HepG2 (cell line): ENCODE results near the gene EIF4G1. TPM values are rescaled to one million over a fixed set of nuclear protein-coding genes. Genes with fewer than 3 reads are reported as not detected.

ENCODE experiments used
- AKAP8 ChIP-seq: sonication (generic); formaldehyde crosslinking; IDR thresholded peaks from 2 replicates; pipeline ENCODE4 v1.5.1; 2020; ENCODE audit warnings: mild to moderate bottlenecking, missing genetic modification reagents
- ARID2 ChIP-seq: sonication (generic); formaldehyde crosslinking; IDR thresholded peaks from 2 replicates; pipeline ENCODE4 v1.8.1; 2022; ENCODE audit warnings: mild to moderate bottlenecking, missing genetic modification reagents, borderline replicate concordance
- CREM ChIP-seq, 2 experiments: sonication (generic) in 1 of 2; formaldehyde crosslinking in 1 of 2; IDR thresholded peaks; 2 replicates each; pipeline versions ENCODE4 v1.4.0 to v1.6.1; 2016 to 2020; ENCODE audit warnings: antibody characterized with exemption in 1 of 2, mild to moderate bottlenecking in 1 of 2, missing genetic modification reagents in 1 of 2
- DNMT1 ChIP-seq: sonication (generic); formaldehyde crosslinking; IDR thresholded peaks from 2 replicates; pipeline ENCODE4 v1.5.1; 2020; ENCODE audit warnings: mild to moderate bottlenecking, missing genetic modification reagents
- FOXM1 ChIP-seq: sonication (generic); formaldehyde crosslinking; IDR thresholded peaks from 2 replicates; pipeline ENCODE4 v1.5.0; 2020; ENCODE audit warnings: missing genetic modification reagents
- HOXA9 ChIP-seq: sonication (generic); formaldehyde crosslinking; IDR thresholded peaks from 2 replicates; pipeline ENCODE4 v1.8.1; 2022; ENCODE audit warnings: missing genetic modification reagents, mild to moderate bottlenecking, moderate library complexity, borderline replicate concordance
- PHF20 ChIP-seq: sonication (generic); formaldehyde crosslinking; IDR thresholded peaks from 2 replicates; pipeline ENCODE4 v1.5.0; 2020; ENCODE audit warnings: mild to moderate bottlenecking, missing genetic modification reagents
- PRPF4 ChIP-seq: fragments of 200-400 bp; formaldehyde crosslinking; IDR thresholded peaks from 2 replicates; pipeline ENCODE4 v1.6.1; 2016; ENCODE audit warnings: low read length, low read depth; ENCODE audit not compliant: poor library complexity, severe bottlenecking
- RORA ChIP-seq: sonication (generic); formaldehyde crosslinking; IDR thresholded peaks from 2 replicates; pipeline ENCODE4 v1.5.0; 2020; ENCODE audit warnings: mild to moderate bottlenecking, missing genetic modification reagents, moderate library complexity
- SIN3B ChIP-seq: fragments of 150-350 bp; IDR thresholded peaks from 2 replicates; pipeline ENCODE4 v1.6.1; 2014; ENCODE audit warnings: low read length
- SP4 ChIP-seq: sonication (generic); formaldehyde crosslinking; IDR thresholded peaks from 2 replicates; pipeline ENCODE4 v1.8.1; 2023; ENCODE audit warnings: mild to moderate bottlenecking, missing genetic modification reagents
- TCF7 ChIP-seq: sonication (generic); IDR thresholded peaks from 2 replicates; pipeline ENCODE4 v1.6.1; 2016; ENCODE audit warnings: antibody characterized with exemption, low read depth
- ZFP1 ChIP-seq: IDR thresholded peaks from 2 replicates; pipeline ENCODE4 v1.6.1; 2016
- ZFP82 ChIP-seq: sonication (generic); formaldehyde crosslinking; IDR thresholded peaks from 2 replicates; pipeline ENCODE4 v1.5.1; 2020; ENCODE audit warnings: mild to moderate bottlenecking, missing genetic modification reagents, borderline replicate concordance
- ZNF235 ChIP-seq: sonication (generic); formaldehyde crosslinking; IDR thresholded peaks from 2 replicates; pipeline ENCODE4 v1.8.1; 2023; ENCODE audit warnings: mild to moderate bottlenecking, missing genetic modification reagents, borderline replicate concordance
- ZNF251 ChIP-seq: sonication (generic); formaldehyde crosslinking; IDR thresholded peaks from 2 replicates; pipeline ENCODE4 v1.9.0; 2021; ENCODE audit warnings: mild to moderate bottlenecking, missing genetic modification reagents
- ZNF292 ChIP-seq: sonication (generic); formaldehyde crosslinking; IDR thresholded peaks from 2 replicates; pipeline ENCODE4 v1.8.1; 2022; ENCODE audit warnings: mild to moderate bottlenecking, low read depth, missing genetic modification reagents, borderline replicate concordance
- ZNF317 ChIP-seq: sonication (generic); formaldehyde crosslinking; IDR thresholded peaks from 2 replicates; pipeline ENCODE4 v1.5.0; 2020; ENCODE audit warnings: mild to moderate bottlenecking, missing genetic modification reagents
- ZNF354B ChIP-seq: sonication (generic); formaldehyde crosslinking; IDR thresholded peaks from 2 replicates; pipeline ENCODE4 v1.8.0; 2022; ENCODE audit warnings: mild to moderate bottlenecking, missing genetic modification reagents
- ZNF460 ChIP-seq: sonication (generic); formaldehyde crosslinking; IDR thresholded peaks from 2 replicates; pipeline ENCODE4 v1.5.1; 2020; ENCODE audit warnings: missing genetic modification reagents, mild to moderate bottlenecking, borderline replicate concordance
- ZNF484 ChIP-seq: sonication (generic); formaldehyde crosslinking; IDR thresholded peaks from 2 replicates; pipeline ENCODE4 v1.5.1; 2020; ENCODE audit warnings: mild to moderate bottlenecking, low read depth, missing genetic modification reagents, borderline replicate concordance
- ZSCAN25 ChIP-seq: sonication (generic); formaldehyde crosslinking; IDR thresholded peaks from 2 replicates; pipeline ENCODE4 v1.8.0; 2022; ENCODE audit warnings: mild to moderate bottlenecking, missing genetic modification reagents
- polyA plus RNA-seq, 8 experiments: library from polyadenylated mRNA; depleted of rRNA in 3 of 8; stranded (reverse) in 7 of 8; unstranded in 1 of 8; fragments of >200 nt; fragmentation: Illumina TruSeq in 4 of 8; extraction: Trizol in 4 of 8; gene quantifications; 2 replicates each; pipeline versions ENCODE4 v1.2.1 to v1.2.3, GENCODE V29; 2011 to 2016; ENCODE audit warnings: low read depth in 4 of 8, missing spikeins in 1 of 8, mixed read lengths in 1 of 8; ENCODE audit not compliant: insufficient read depth in 1 of 8
- total RNA-seq, 5 experiments: library from RNA; depleted of rRNA; stranded (reverse); fragments of >200 nt; fragmentation: Illumina TruSeq; extraction: Trizol; gene quantifications; 2 replicates each; pipeline ENCODE4 v1.2.3, GENCODE V29; 2016; ENCODE audit warnings: low read depth in 1 of 5
- TF ChIP-seq, protein P1 (sequence below): sonication (generic); formaldehyde crosslinking; IDR thresholded peaks from 2 replicates; pipeline ENCODE4 v1.8.0; 2022; ENCODE audit warnings: mild to moderate bottlenecking, missing genetic modification reagents
- TF ChIP-seq, protein P2 (sequence below): sonication (generic); formaldehyde crosslinking; IDR thresholded peaks from 2 replicates; pipeline ENCODE4 v1.5.1; 2020; ENCODE audit warnings: missing genetic modification reagents, mild to moderate bottlenecking, borderline replicate concordance
- TF ChIP-seq, protein P3 (sequence below): sonication (generic); formaldehyde crosslinking; IDR thresholded peaks from 2 replicates; pipeline ENCODE4 v1.4.0; 2020; ENCODE audit warnings: missing genetic modification reagents
- TF ChIP-seq, protein P4 (sequence below): sonication (generic); formaldehyde crosslinking; IDR thresholded peaks from 2 replicates; pipeline ENCODE4 v1.4.0; 2020; ENCODE audit warnings: missing genetic modification reagents, borderline replicate concordance

EIF4G1 gene
- total and polyA plus RNA-seq, 2 of the 13 experiments (the other 11 are each of a cell fraction or from before 2014, with no cell fraction given) = 208 to 213 TPM

GRCh38 chr3:184314363-184314699 lies at the start of gene EIF4G1 (continued):
- TF ChIP-seq HOXA9 (CRISPR knock-in tag) (no peak), ZNF460 (CRISPR knock-in tag) (0 out of 2 replicates have a peak, but pooled peaks have one; percentile 0), ZNF484 (no peak), ZNF251 (CRISPR knock-in tag) (no peak), ZFP82 (0 out of 2 replicates have a peak, but pooled peaks have one; percentile 61), ARID2 (CRISPR knock-in tag) (no peak), DNMT1 (no peak), RORA (no peak), ZNF317 (CRISPR knock-in tag) (no peak), AKAP8 (no peak), PHF20 (CRISPR knock-in tag) (0 out of 2 replicates have a peak, but pooled peaks have one; percentile 26), SP4 (0 out of 2 replicates have a peak, but pooled peaks have one; percentile 37), ZSCAN25 (CRISPR knock-in tag) (no peak), CREM (IDR thresholded peaks at IDR 0.05) (no peak), CREM (CRISPR knock-in tag; IDR thresholded peaks at IDR 0.05) (no peak), ZNF235 (no peak), ZFP1 (no peak), PRPF4 (no peak), ZNF292 (no peak), ZNF354B (CRISPR knock-in tag) (no peak), FOXM1 (CRISPR knock-in tag) (no peak), TCF7 (no peak), SIN3B (no peak)
- TF ChIP-seq, protein P1, sequence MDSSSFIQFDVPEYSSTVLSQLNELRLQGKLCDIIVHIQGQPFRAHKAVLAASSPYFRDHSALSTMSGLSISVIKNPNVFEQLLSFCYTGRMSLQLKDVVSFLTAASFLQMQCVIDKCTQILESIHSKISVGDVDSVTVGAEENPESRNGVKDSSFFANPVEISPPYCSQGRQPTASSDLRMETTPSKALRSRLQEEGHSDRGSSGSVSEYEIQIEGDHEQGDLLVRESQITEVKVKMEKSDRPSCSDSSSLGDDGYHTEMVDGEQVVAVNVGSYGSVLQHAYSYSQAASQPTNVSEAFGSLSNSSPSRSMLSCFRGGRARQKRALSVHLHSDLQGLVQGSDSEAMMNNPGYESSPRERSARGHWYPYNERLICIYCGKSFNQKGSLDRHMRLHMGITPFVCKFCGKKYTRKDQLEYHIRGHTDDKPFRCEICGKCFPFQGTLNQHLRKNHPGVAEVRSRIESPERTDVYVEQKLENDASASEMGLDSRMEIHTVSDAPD = no peak
- TF ChIP-seq, protein P2, sequence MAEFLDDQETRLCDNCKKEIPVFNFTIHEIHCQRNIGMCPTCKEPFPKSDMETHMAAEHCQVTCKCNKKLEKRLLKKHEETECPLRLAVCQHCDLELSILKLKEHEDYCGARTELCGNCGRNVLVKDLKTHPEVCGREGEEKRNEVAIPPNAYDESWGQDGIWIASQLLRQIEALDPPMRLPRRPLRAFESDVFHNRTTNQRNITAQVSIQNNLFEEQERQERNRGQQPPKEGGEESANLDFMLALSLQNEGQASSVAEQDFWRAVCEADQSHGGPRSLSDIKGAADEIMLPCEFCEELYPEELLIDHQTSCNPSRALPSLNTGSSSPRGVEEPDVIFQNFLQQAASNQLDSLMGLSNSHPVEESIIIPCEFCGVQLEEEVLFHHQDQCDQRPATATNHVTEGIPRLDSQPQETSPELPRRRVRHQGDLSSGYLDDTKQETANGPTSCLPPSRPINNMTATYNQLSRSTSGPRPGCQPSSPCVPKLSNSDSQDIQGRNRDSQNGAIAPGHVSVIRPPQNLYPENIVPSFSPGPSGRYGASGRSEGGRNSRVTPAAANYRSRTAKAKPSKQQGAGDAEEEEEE (CRISPR knock-in tag) = no peak
- TF ChIP-seq, protein P3, sequence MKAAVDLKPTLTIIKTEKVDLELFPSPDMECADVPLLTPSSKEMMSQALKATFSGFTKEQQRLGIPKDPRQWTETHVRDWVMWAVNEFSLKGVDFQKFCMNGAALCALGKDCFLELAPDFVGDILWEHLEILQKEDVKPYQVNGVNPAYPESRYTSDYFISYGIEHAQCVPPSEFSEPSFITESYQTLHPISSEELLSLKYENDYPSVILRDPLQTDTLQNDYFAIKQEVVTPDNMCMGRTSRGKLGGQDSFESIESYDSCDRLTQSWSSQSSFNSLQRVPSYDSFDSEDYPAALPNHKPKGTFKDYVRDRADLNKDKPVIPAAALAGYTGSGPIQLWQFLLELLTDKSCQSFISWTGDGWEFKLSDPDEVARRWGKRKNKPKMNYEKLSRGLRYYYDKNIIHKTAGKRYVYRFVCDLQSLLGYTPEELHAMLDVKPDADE (CRISPR knock-in tag) = no peak
- TF ChIP-seq, protein P4, sequence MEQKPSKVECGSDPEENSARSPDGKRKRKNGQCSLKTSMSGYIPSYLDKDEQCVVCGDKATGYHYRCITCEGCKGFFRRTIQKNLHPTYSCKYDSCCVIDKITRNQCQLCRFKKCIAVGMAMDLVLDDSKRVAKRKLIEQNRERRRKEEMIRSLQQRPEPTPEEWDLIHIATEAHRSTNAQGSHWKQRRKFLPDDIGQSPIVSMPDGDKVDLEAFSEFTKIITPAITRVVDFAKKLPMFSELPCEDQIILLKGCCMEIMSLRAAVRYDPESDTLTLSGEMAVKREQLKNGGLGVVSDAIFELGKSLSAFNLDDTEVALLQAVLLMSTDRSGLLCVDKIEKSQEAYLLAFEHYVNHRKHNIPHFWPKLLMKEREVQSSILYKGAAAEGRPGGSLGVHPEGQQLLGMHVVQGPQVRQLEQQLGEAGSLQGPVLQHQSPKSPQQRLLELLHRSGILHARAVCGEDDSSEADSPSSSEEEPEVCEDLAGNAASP = no peak; the same call in 1 of the 2 replicates
